ENCODE data around the gene CSF3. TPM values are rescaled to one million over a fixed set of nuclear protein-coding genes. Genes with fewer than 3 reads are reported as not detected.

Gene CSF3
- total RNA-seq, 1 experiment from 2014 or later: not detected

- CTCF ChIA-PET: no interaction called here
These were observed 48.0 kb downstream of the CSF3 start for GRCh38 chr17:40063187-40063771.

GRCh38 chr17:40063901-40064531, 48.8 kb downstream of the CSF3 start:
- BruUV-seq (replicated peaks): no TSS peak
- ChIA-PET POLR2A (ENCODE audit: unreplicated experiment) (no interaction called here), CTCF (interaction anchor here (1.0 to 1.6 kb wide), 2 partner anchors 10 to 12 kb away, joined by 4 read pairs; no protein-coding TSS in a partner anchor)
- Histone ChIP-seq H3F3A (ENCODE audit: insufficient read depth, low read depth) (peaks cover 8% of the 10 kb centered on the region; the same call in 1 of the 2 replicates), H4K20me1 (ENCODE audit: insufficient read depth) (no peaks in the 10 kb centered on the region), H3K4me2 (peak overlapping the region; percentile 92), H3K36me3 (ENCODE audit: low read depth) (no peaks in the 10 kb centered on the region), H3K9me2 (ENCODE audit: insufficient read depth) (no peaks in the 10 kb centered on the region), H2AFZ (no peak overlapping the region), H3K79me2 (ENCODE audit: low read depth) (no peaks in the 10 kb centered on the region), H3K27me3 (ENCODE audit: insufficient read depth, low read depth) (peaks cover 5% of the 10 kb centered on the region; the same call in 1 of the 2 replicates), H3K4me3 (peak overlapping the region; percentile 95; the same call in 1 of the 2 replicates), H3K9me3 (ENCODE audit: insufficient read depth, low read depth) (no peaks in the 10 kb centered on the region), H3K27ac (no peak overlapping the region), H3K4me1 (replicated peaks; ENCODE audit: insufficient read depth) (peaks cover 24% of the 10 kb centered on the region; the same call in 1 of the 2 replicates)
- no peak for TF ChIP-seq CTCF (conservative IDR thresholded peaks at IDR 0.05)
- TF ChIP-seq EZH2 (IDR thresholded peaks at IDR 0.05; ENCODE audit: low read depth): no peak
- intact Hi-C loops (cut with micrococcal nuclease; ENCODE audit: unreplicated experiment): loop anchor here (5.0 kb wide), 1 partner anchor 48 kb away; no protein-coding TSS in a partner anchor
- DNase-seq: no peak

More at GRCh38 chr17:40063187-40063771, 48.0 kb downstream of the CSF3 start:
- Histone ChIP-seq H3K27ac (no peak overlapping the region), H3K79me2 (ENCODE audit: low read depth) (no peaks in the 10 kb centered on the region), H3K36me3 (ENCODE audit: low read depth) (no peaks in the 10 kb centered on the region), H3K4me1 (replicated peaks; ENCODE audit: insufficient read depth) (peaks cover 24% of the 10 kb centered on the region; the same call in 1 of the 2 replicates), H3F3A (ENCODE audit: insufficient read depth, low read depth) (peaks cover 8% of the 10 kb centered on the region; the same call in 1 of the 2 replicates), H4K20me1 (ENCODE audit: insufficient read depth) (no peaks in the 10 kb centered on the region), H3K9me2 (ENCODE audit: insufficient read depth) (no peaks in the 10 kb centered on the region), H3K4me2 (peak overlapping the region; percentile 92), H3K27me3 (ENCODE audit: insufficient read depth, low read depth) (peaks cover 5% of the 10 kb centered on the region; the same call in 1 of the 2 replicates), H3K9me3 (ENCODE audit: insufficient read depth, low read depth) (no peaks in the 10 kb centered on the region), H3K4me3 (peak overlapping the region; percentile 95), H2AFZ (peak overlapping the region; percentile 99)
- BruUV-seq (replicated peaks): no TSS peak
- intact Hi-C loops (cut with micrococcal nuclease; ENCODE audit: unreplicated experiment): loop anchor here (5.0 kb wide), 1 partner anchor 49 kb away; no protein-coding TSS in a partner anchor
- DNase-seq: no peak
- TF ChIP-seq EZH2 (IDR thresholded peaks at IDR 0.05; ENCODE audit: low read depth) (no peak), CTCF (conservative IDR thresholded peaks at IDR 0.05) (no peak)
- POLR2A ChIA-PET (ENCODE audit: unreplicated experiment): interaction anchor here (0.6 kb wide), 2 partner anchors 19 to 231 kb away, joined by 4 read pairs; no protein-coding TSS in a partner anchor

GRCh38 chr17:40064971-40065768, 49.9 kb downstream of the CSF3 start:
- Histone ChIP-seq H4K20me1 (ENCODE audit: insufficient read depth) (no peaks in the 10 kb centered on the region; the same call in 1 of the 2 replicates), H3K4me1 (replicated peaks; ENCODE audit: insufficient read depth) (peaks cover 24% of the 10 kb centered on the region; the same call in 1 of the 2 replicates), H3K4me3 (no peak overlapping the region), H2AFZ (no peak overlapping the region), H3K9me2 (ENCODE audit: insufficient read depth) (no peaks in the 10 kb centered on the region), H3F3A (ENCODE audit: insufficient read depth, low read depth) (peaks cover 8% of the 10 kb centered on the region; the same call in 1 of the 2 replicates), H3K27ac (no peak overlapping the region), H3K27me3 (ENCODE audit: insufficient read depth, low read depth) (peaks cover 5% of the 10 kb centered on the region; the same call in 1 of the 2 replicates), H3K9me3 (ENCODE audit: insufficient read depth, low read depth) (no peaks in the 10 kb centered on the region), H3K4me2 (peak overlapping the region; percentile 21; the same call in 1 of the 2 replicates), H3K36me3 (ENCODE audit: low read depth) (no peaks in the 10 kb centered on the region), H3K79me2 (ENCODE audit: low read depth) (no peaks in the 10 kb centered on the region)
- BruUV-seq (replicated peaks): no TSS peak
- ChIA-PET POLR2A (ENCODE audit: unreplicated experiment) (interaction anchor here (0.6 kb wide), 2 partner anchors 326 to 1340 kb away, joined by 4 to 8 read pairs; no protein-coding TSS in a partner anchor), CTCF (interaction anchor here (0.5 to 1.6 kb wide), 3 partner anchors 9 to 558 kb away, joined by 3 to 4 read pairs (median 4); no protein-coding TSS in a partner anchor)
- intact Hi-C loops (cut with micrococcal nuclease; ENCODE audit: unreplicated experiment): loop anchor here (5.0 kb wide), 1 partner anchor 47 kb away; no protein-coding TSS in a partner anchor
- DNase-seq: peak in 1 of 2 experiments; percentile 23
- TF ChIP-seq EZH2 (IDR thresholded peaks at IDR 0.05; ENCODE audit: low read depth): no peak
- TF ChIP-seq CTCF (conservative IDR thresholded peaks at IDR 0.05): no peak

Data from PC-9 (cell line).